SU-DHL-6 (cell line): ENCODE measurements around the gene EFS.

Experiments used
- H2AFZ ChIP-seq: fragments of 200-600 bp; sonication (generic); 2 replicates; pipeline ENCODE4 v1.6.1; 2014; ENCODE audit warnings: low read depth, mild to moderate bottlenecking, moderate library complexity, mixed read lengths, antibody characterized with exemption, low read length; ENCODE audit not compliant: severe bottlenecking
- H3F3A ChIP-seq: fragments of 200-600 bp; shearing (Covaris generic); 2 replicates; pipeline ENCODE4 v1.6.0; 2016; ENCODE audit warnings: antibody characterized with exemption, mild to moderate bottlenecking; ENCODE audit not compliant: insufficient read depth
- H3K27ac ChIP-seq: fragments of 200-600 bp; sonication (generic); 2 replicates; pipeline ENCODE4 v1.5.1; 2016; ENCODE audit warnings: low read depth, mild to moderate bottlenecking, low read length, moderate library complexity, mixed read lengths
- H3K27me3 ChIP-seq: fragments of 200-600 bp; sonication (generic), shearing (Covaris generic); 2 replicates; pipeline ENCODE4 v1.6.0; 2014; ENCODE audit warnings: mild to moderate bottlenecking, low read length
- H3K36me3 ChIP-seq: fragments of 200-600 bp; sonication (generic); 2 replicates; pipeline ENCODE4 v1.6.1; 2014; ENCODE audit warnings: mild to moderate bottlenecking, low read length, mixed read lengths
- H3K4me2 ChIP-seq: fragments of 300-600, 200-600 bp; shearing (Covaris generic), sonication (generic); 2 replicates; pipeline ENCODE4 v1.6.0; 2014; ENCODE audit warnings: low read length, low read depth, mild to moderate bottlenecking; ENCODE audit not compliant: poor library complexity, severe bottlenecking
- H3K4me3 ChIP-seq: fragments of 200-600 bp; sonication (generic); 2 replicates; pipeline ENCODE4 v1.5.1; 2014; ENCODE audit warnings: antibody characterized with exemption, low read length, mild to moderate bottlenecking, mixed read lengths; ENCODE audit not compliant: insufficient read depth, poor library complexity, severe bottlenecking
- H3K79me2 ChIP-seq: fragments of 200-600 bp; sonication (generic); 2 replicates; pipeline ENCODE4 v1.6.1; 2014; ENCODE audit warnings: mild to moderate bottlenecking, low read length, moderate library complexity; ENCODE audit not compliant: insufficient read depth
- H3K9ac ChIP-seq: fragments of 200-600 bp; sonication (generic); 2 replicates; pipeline ENCODE4 v1.7.0; 2014; ENCODE audit warnings: mild to moderate bottlenecking, low read length
- H3K9me2 ChIP-seq: fragments of 200-600 bp; sonication (generic); replicated peaks from 2 replicates; pipeline ENCODE4 v1.6.1; 2014; ENCODE audit warnings: low read length; ENCODE audit not compliant: insufficient read depth
- H3K9me3 ChIP-seq: fragments of 200-600 bp; sonication (generic); 2 replicates; pipeline ENCODE4 v1.6.1; 2014; ENCODE audit warnings: low read length, mixed read lengths; ENCODE audit not compliant: insufficient read depth
- H4K20me1 ChIP-seq: fragments of 200-600 bp; sonication (generic); 2 replicates; pipeline ENCODE4 v1.6.1; 2014; ENCODE audit warnings: low read depth, mild to moderate bottlenecking, antibody characterized with exemption, low read length, moderate library complexity, mixed read lengths
- CTCF ChIP-seq: fragments of 200-600 bp; sonication (generic); IDR thresholded peaks from one replicate; pipeline ENCODE4 v1.5.1; 2017; ENCODE audit warnings: antibody characterized with exemption, mild to moderate bottlenecking, low read length, moderate library complexity; ENCODE audit not compliant: insufficient read depth, poor library complexity, severe bottlenecking
- EZH2phosphoT487 ChIP-seq: fragments of 200-600 bp; sonication (generic), shearing (Covaris generic); conservative IDR thresholded peaks from 2 replicates; pipeline ENCODE4 v1.6.1; 2018; ENCODE audit warnings: mild to moderate bottlenecking, antibody characterized with exemption, low read length, moderate library complexity, mixed read lengths

EFS gene

GRCh38 chr14:23378612-23379220, 13.7 kb upstream of the EFS start:
- H2AFZ ChIP-seq: no peak overlapping the region
- H3K27me3 ChIP-seq: no peaks in the 10 kb centered on the region
- H3K79me2 ChIP-seq: no peaks in the 10 kb centered on the region
- no peak overlapping the region for H3K4me3 ChIP-seq
- no peaks in the 10 kb centered on the region for H3K36me3 ChIP-seq
- H3K9me3 ChIP-seq: no peaks in the 10 kb centered on the region
- no peak overlapping the region for H3K27ac ChIP-seq
- H3K9ac ChIP-seq: no peak overlapping the region
- H4K20me1 ChIP-seq: no peaks in the 10 kb centered on the region
- H3K9me2 ChIP-seq: no peaks in the 10 kb centered on the region
- no peaks in the 10 kb centered on the region for H3F3A ChIP-seq
- no peak overlapping the region for H3K4me2 ChIP-seq
- TF ChIP-seq EZH2phosphoT487 (no peak), CTCF (no peak)

GRCh38 chr14:23377573-23378563, 12.9 kb upstream of the EFS start:
- no peak overlapping the region for H3K4me2 ChIP-seq
- no peak overlapping the region for H3K27ac ChIP-seq
- H3K4me3 ChIP-seq: no peak overlapping the region
- H3K9me3 ChIP-seq: no peaks in the 10 kb centered on the region
- H3K9me2 ChIP-seq: no peaks in the 10 kb centered on the region
- no peaks in the 10 kb centered on the region for H3K27me3 ChIP-seq
- no peaks in the 10 kb centered on the region for H4K20me1 ChIP-seq
- no peak overlapping the region for H3K9ac ChIP-seq
- TF ChIP-seq CTCF (no peak), EZH2phosphoT487 (no peak)
- no peak overlapping the region for H2AFZ ChIP-seq
- no peaks in the 10 kb centered on the region for H3K79me2 ChIP-seq
- no peaks in the 10 kb centered on the region for H3K36me3 ChIP-seq
- H3F3A ChIP-seq: no peaks in the 10 kb centered on the region

GRCh38 chr14:23377198-23377550, 12.2 kb upstream of the EFS start:
- no peaks in the 10 kb centered on the region for H3K79me2 ChIP-seq
- no peaks in the 10 kb centered on the region for H3K36me3 ChIP-seq
- no peaks in the 10 kb centered on the region for H3K9me3 ChIP-seq
- TF ChIP-seq CTCF: no peak
- TF ChIP-seq EZH2phosphoT487: no peak
- no peak overlapping the region for H2AFZ ChIP-seq
- H3K9me2 ChIP-seq: no peaks in the 10 kb centered on the region
- H3K27ac ChIP-seq: no peak overlapping the region
- no peaks in the 10 kb centered on the region for H3K27me3 ChIP-seq
- H3K4me2 ChIP-seq: no peak overlapping the region
- H3K9ac ChIP-seq: no peak overlapping the region
- H3F3A ChIP-seq: no peaks in the 10 kb centered on the region
- no peak overlapping the region for H3K4me3 ChIP-seq
- H4K20me1 ChIP-seq: no peaks in the 10 kb centered on the region
